Measurements from ENCODE around the gene TBPL1. TPM values are rescaled to one million over a fixed set of nuclear protein-coding genes. Genes with fewer than 3 reads are reported as not detected.

TBPL1 gene
- total and polyA plus RNA-seq, 4 donors, result 5.4 to 34.6 (median 11.5) TPM

GRCh38 chr6:133951881-133952814, 876 bp upstream of the TBPL1 start:
- DNase-seq (ENCODE audit: low spot score), result peak; percentile 56
- no peaks in the 10 kb centered on the region for H3K27me3 ChIP-seq (ENCODE audit: control insufficient read depth in 4 of 4, insufficient read depth in 4 of 4, low read length in 3 of 4)
- peaks cover 5 to 51% (median 33%) of the 10 kb centered on the region in 4 donors for H3K4me1 ChIP-seq (ENCODE audit: control insufficient read depth in 4 of 4, insufficient read depth in 4 of 4, low read length in 3 of 4)
- peak overlapping the region; percentile 87 to 92 for H3K27ac ChIP-seq (ENCODE audit: low read depth in 1 of 2, low read length in 2 of 2)
- TF ChIP-seq REST (IDR thresholded peaks at IDR 0.05) (peak; percentile 40), RXRA (IDR thresholded peaks at IDR 0.05) (peak; percentile 33 to 44), HNF4A (conservative IDR thresholded peaks at IDR 0.05) (peak in 1 of 2 donors; percentile 11), RAD21 (IDR thresholded peaks at IDR 0.05) (peak in 1 of 2 donors; percentile 27), ATF3 (IDR thresholded peaks at IDR 0.05) (no peak), SP1 (IDR thresholded peaks at IDR 0.05) (peak; percentile 19), EGR1 (IDR thresholded peaks at IDR 0.05; ENCODE audit: low read depth in 2 of 2) (no peak), FOXA1 (IDR thresholded peaks at IDR 0.05) (no peak), YY1 (IDR thresholded peaks at IDR 0.05) (peak; percentile 81), HNF4G (IDR thresholded peaks at IDR 0.05) (no peak), FOXA2 (IDR thresholded peaks at IDR 0.05) (no peak), TAF1 (conservative IDR thresholded peaks at IDR 0.05) (peak; percentile 36), NR2F2 (IDR thresholded peaks at IDR 0.05) (no peak), GABPA (IDR thresholded peaks at IDR 0.05 in 1 of 2, conservative IDR thresholded peaks at IDR 0.05 in 1 of 2) (no peak)
- TF ChIP-seq, protein P1, sequence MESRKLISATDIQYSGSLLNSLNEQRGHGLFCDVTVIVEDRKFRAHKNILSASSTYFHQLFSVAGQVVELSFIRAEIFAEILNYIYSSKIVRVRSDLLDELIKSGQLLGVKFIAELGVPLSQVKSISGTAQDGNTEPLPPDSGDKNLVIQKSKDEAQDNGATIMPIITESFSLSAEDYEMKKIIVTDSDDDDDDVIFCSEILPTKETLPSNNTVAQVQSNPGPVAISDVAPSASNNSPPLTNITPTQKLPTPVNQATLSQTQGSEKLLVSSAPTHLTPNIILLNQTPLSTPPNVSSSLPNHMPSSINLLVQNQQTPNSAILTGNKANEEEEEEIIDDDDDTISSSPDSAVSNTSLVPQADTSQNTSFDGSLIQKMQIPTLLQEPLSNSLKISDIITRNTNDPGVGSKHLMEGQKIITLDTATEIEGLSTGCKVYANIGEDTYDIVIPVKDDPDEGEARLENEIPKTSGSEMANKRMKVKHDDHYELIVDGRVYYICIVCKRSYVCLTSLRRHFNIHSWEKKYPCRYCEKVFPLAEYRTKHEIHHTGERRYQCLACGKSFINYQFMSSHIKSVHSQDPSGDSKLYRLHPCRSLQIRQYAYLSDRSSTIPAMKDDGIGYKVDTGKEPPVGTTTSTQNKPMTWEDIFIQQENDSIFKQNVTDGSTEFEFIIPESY (IDR thresholded peaks at IDR 0.05), result no peak
- TF ChIP-seq, protein P2, sequence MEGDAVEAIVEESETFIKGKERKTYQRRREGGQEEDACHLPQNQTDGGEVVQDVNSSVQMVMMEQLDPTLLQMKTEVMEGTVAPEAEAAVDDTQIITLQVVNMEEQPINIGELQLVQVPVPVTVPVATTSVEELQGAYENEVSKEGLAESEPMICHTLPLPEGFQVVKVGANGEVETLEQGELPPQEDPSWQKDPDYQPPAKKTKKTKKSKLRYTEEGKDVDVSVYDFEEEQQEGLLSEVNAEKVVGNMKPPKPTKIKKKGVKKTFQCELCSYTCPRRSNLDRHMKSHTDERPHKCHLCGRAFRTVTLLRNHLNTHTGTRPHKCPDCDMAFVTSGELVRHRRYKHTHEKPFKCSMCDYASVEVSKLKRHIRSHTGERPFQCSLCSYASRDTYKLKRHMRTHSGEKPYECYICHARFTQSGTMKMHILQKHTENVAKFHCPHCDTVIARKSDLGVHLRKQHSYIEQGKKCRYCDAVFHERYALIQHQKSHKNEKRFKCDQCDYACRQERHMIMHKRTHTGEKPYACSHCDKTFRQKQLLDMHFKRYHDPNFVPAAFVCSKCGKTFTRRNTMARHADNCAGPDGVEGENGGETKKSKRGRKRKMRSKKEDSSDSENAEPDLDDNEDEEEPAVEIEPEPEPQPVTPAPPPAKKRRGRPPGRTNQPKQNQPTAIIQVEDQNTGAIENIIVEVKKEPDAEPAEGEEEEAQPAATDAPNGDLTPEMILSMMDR (IDR thresholded peaks at IDR 0.05; ENCODE audit: low read depth, low read length, missing input control), result peak; percentile 45
- TF ChIP-seq, protein P3, sequence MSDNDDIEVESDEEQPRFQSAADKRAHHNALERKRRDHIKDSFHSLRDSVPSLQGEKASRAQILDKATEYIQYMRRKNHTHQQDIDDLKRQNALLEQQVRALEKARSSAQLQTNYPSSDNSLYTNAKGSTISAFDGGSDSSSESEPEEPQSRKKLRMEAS (IDR thresholded peaks at IDR 0.05), result no peak
- no peaks in the 10 kb centered on the region for H3K9me3 ChIP-seq (ENCODE audit: control insufficient read depth in 4 of 4, low read length in 3 of 4)
- peak overlapping the region; percentile 99 for H3K4me3 ChIP-seq (ENCODE audit: low read depth in 1 of 3, low read length in 3 of 3)
- WGBS, result under 1% methylated on average over 65 of the region's 65 CpGs
- H3K36me3 ChIP-seq (ENCODE audit: control insufficient read depth in 4 of 4, insufficient read depth in 3 of 4, low read depth in 1 of 4, low read length in 3 of 4), result no peaks in the 10 kb centered on the region
- peak overlapping the region; percentile 80 to 85 for H3K9ac ChIP-seq (ENCODE audit: low read depth in 1 of 2, low read length in 2 of 2)

Measured in liver (tissue), 9 donors.